HepG2 (cell line): ENCODE data around the gene NDRG3. TPM values are rescaled to one million over a fixed set of nuclear protein-coding genes. Genes with fewer than 3 reads are reported as not detected.

Experiments
- DPF2 ChIP-seq: sonication (generic); formaldehyde crosslinking; IDR thresholded peaks from 2 replicates; pipeline ENCODE4 v1.4.0; 2020; ENCODE audit warnings: mild to moderate bottlenecking, low read depth, missing genetic modification reagents, borderline replicate concordance
- EP300 ChIP-seq, 3 experiments: sonication (generic) in 1 of 3; formaldehyde crosslinking in 1 of 3; IDR thresholded peaks; 2 replicates each; pipeline versions ENCODE4 v1.5.1 to v1.6.1; 2011 to 2020; ENCODE audit warnings: low read depth in 2 of 3, low read length in 2 of 3, borderline replicate concordance in 1 of 3, improper control_type of control experiment in 1 of 3, mild to moderate bottlenecking in 1 of 3, missing genetic modification reagents in 1 of 3, moderate library complexity in 1 of 3
- FOSL1 ChIP-seq: sonication (generic); formaldehyde crosslinking; IDR thresholded peaks from 2 replicates; pipeline ENCODE4 v1.9.0; 2021; ENCODE audit warnings: missing genetic modification reagents, borderline replicate concordance
- GATAD1 ChIP-seq: IDR thresholded peaks from 2 replicates; pipeline ENCODE4 v1.6.1; 2016; ENCODE audit warnings: missing genetic modification reagents, missing compliant biosample characterization
- HOXA7 ChIP-seq: sonication (generic); formaldehyde crosslinking; IDR thresholded peaks from 2 replicates; pipeline ENCODE4 v1.8.1; 2022; ENCODE audit warnings: mild to moderate bottlenecking, missing genetic modification reagents, moderate library complexity
- KDM2A ChIP-seq: sonication (generic); formaldehyde crosslinking; IDR thresholded peaks from 2 replicates; pipeline ENCODE4 v1.4.0; 2020; ENCODE audit warnings: low read depth, missing genetic modification reagents, borderline replicate concordance
- NCOA5 ChIP-seq: sonication (generic); formaldehyde crosslinking; IDR thresholded peaks from 2 replicates; pipeline ENCODE4 v1.4.0; 2020; ENCODE audit warnings: missing genetic modification reagents
- NR2C2 ChIP-seq: sonication (generic); formaldehyde crosslinking; IDR thresholded peaks from 2 replicates; pipeline ENCODE4 v1.4.0; 2020; ENCODE audit warnings: missing genetic modification reagents, mild to moderate bottlenecking, moderate library complexity, borderline replicate concordance
- ONECUT2 ChIP-seq: sonication (generic); formaldehyde crosslinking; IDR thresholded peaks from 2 replicates; pipeline ENCODE4 v1.4.0; 2020; ENCODE audit warnings: missing genetic modification reagents
- PCBP2 ChIP-seq: fragments of 200-400 bp; formaldehyde crosslinking; optimal IDR thresholded peaks from 2 replicates; pipeline ENCODE3; 2018; ENCODE audit warnings: low read length, low read depth; ENCODE audit not compliant: poor library complexity, severe bottlenecking
- RFX5 ChIP-seq: IDR thresholded peaks from 2 replicates; pipeline ENCODE4 v1.6.1; 2011; ENCODE audit warnings: low read depth, low read length, improper control_type of control experiment
- RORA ChIP-seq: sonication (generic); formaldehyde crosslinking; IDR thresholded peaks from 2 replicates; pipeline ENCODE4 v1.5.0; 2020; ENCODE audit warnings: mild to moderate bottlenecking, missing genetic modification reagents, moderate library complexity
- SALL2 ChIP-seq: sonication (generic); formaldehyde crosslinking; IDR thresholded peaks from 2 replicates; pipeline ENCODE4 v1.8.1; 2023; ENCODE audit warnings: mild to moderate bottlenecking, missing genetic modification reagents, inconsistent platforms
- SMARCE1 ChIP-seq: fragments of 450-650 bp; IDR thresholded peaks from 2 replicates; pipeline ENCODE4 v1.6.1; 2017; ENCODE audit warnings: borderline replicate concordance
- U2AF2 ChIP-seq: fragments of 200-400 bp; formaldehyde crosslinking; IDR thresholded peaks from 2 replicates; pipeline ENCODE4 v1.6.1; 2017; ENCODE audit warnings: low read depth, mild to moderate bottlenecking, low read length
- ZFP41 ChIP-seq: sonication (generic); formaldehyde crosslinking; IDR thresholded peaks from 2 replicates; pipeline ENCODE4 v1.4.0; 2020; ENCODE audit warnings: mild to moderate bottlenecking, missing genetic modification reagents, borderline replicate concordance
- ZKSCAN8 ChIP-seq: IDR thresholded peaks from 2 replicates; pipeline ENCODE4 v1.6.1; 2016; ENCODE audit warnings: borderline replicate concordance, missing genetic modification reagents, missing compliant biosample characterization
- ZNF234 ChIP-seq: sonication (generic); formaldehyde crosslinking; conservative IDR thresholded peaks from 2 replicates; pipeline ENCODE4 v1.5.1; 2020; ENCODE audit warnings: mild to moderate bottlenecking, missing genetic modification reagents
- ZNF354B ChIP-seq: sonication (generic); formaldehyde crosslinking; IDR thresholded peaks from 2 replicates; pipeline ENCODE4 v1.8.0; 2022; ENCODE audit warnings: mild to moderate bottlenecking, missing genetic modification reagents
- ZNF703 ChIP-seq: sonication (generic); formaldehyde crosslinking; IDR thresholded peaks from 2 replicates; pipeline ENCODE4 v1.5.1; 2020; ENCODE audit warnings: missing genetic modification reagents, mild to moderate bottlenecking, moderate library complexity, borderline replicate concordance
- ZNF782 ChIP-seq: sonication (generic); formaldehyde crosslinking; IDR thresholded peaks from 2 replicates; pipeline ENCODE4 v1.4.0; 2020; ENCODE audit warnings: missing genetic modification reagents, mild to moderate bottlenecking, borderline replicate concordance
- polyA plus RNA-seq, 8 experiments: library from polyadenylated mRNA; depleted of rRNA in 3 of 8; stranded (reverse) in 7 of 8; unstranded in 1 of 8; fragments of >200 nt; fragmentation: Illumina TruSeq in 4 of 8; extraction: Trizol in 4 of 8; gene quantifications; 2 replicates each; pipeline versions ENCODE4 v1.2.1 to v1.2.3, GENCODE V29; 2011 to 2016; ENCODE audit warnings: low read depth in 4 of 8, missing spikeins in 1 of 8, mixed read lengths in 1 of 8; ENCODE audit not compliant: insufficient read depth in 1 of 8
- total RNA-seq, 5 experiments: library from RNA; depleted of rRNA; stranded (reverse); fragments of >200 nt; fragmentation: Illumina TruSeq; extraction: Trizol; gene quantifications; 2 replicates each; pipeline ENCODE4 v1.2.3, GENCODE V29; 2016; ENCODE audit warnings: low read depth in 1 of 5
- TF ChIP-seq, protein P1 (sequence below): sonication (generic); formaldehyde crosslinking; IDR thresholded peaks from 2 replicates; pipeline ENCODE4 v1.4.0; 2020; ENCODE audit warnings: mild to moderate bottlenecking, low read depth, missing genetic modification reagents
- TF ChIP-seq, protein P2 (sequence below): sonication (generic); formaldehyde crosslinking; IDR thresholded peaks from 2 replicates; pipeline ENCODE4 v1.4.0; 2020; ENCODE audit warnings: mild to moderate bottlenecking, missing genetic modification reagents, borderline replicate concordance
- TF ChIP-seq, protein P3 (sequence below): sonication (generic); formaldehyde crosslinking; IDR thresholded peaks from 2 replicates; pipeline ENCODE4 v1.4.0; 2020; ENCODE audit warnings: missing genetic modification reagents, low read depth, mild to moderate bottlenecking, borderline replicate concordance

Gene NDRG3
- total and polyA plus RNA-seq, 2 of the 13 experiments (the other 11 are each of a cell fraction or from before 2014, with no cell fraction given), result 36.0 to 40.5 TPM

- TF ChIP-seq EP300 (IDR thresholded peaks at IDR 0.05; ENCODE audit: low read depth in 2 of 2, low read length in 2 of 2), result no peak
- 0 out of 2 replicates have a peak, but pooled peaks have one; percentile 27 for TF ChIP-seq EP300 (CRISPR knock-in tag; IDR thresholded peaks at IDR 0.05; ENCODE audit: borderline replicate concordance)
- TF ChIP-seq DPF2 (CRISPR knock-in tag), result no peak
- no peak for TF ChIP-seq HOXA7
- TF ChIP-seq ZKSCAN8, result no peak
- TF ChIP-seq NCOA5 (CRISPR knock-in tag), result no peak
- no peak for TF ChIP-seq U2AF2
- no peak for TF ChIP-seq RORA (CRISPR knock-in tag)
- TF ChIP-seq ZNF234 (CRISPR knock-in tag), result no peak
- TF ChIP-seq KDM2A (CRISPR knock-in tag), result peak; percentile 81; the same call in 1 of the 2 replicates
- no peak for TF ChIP-seq GATAD1 (CRISPR knock-in tag)
- TF ChIP-seq, protein P1, sequence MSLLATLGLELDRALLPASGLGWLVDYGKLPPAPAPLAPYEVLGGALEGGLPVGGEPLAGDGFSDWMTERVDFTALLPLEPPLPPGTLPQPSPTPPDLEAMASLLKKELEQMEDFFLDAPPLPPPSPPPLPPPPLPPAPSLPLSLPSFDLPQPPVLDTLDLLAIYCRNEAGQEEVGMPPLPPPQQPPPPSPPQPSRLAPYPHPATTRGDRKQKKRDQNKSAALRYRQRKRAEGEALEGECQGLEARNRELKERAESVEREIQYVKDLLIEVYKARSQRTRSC (CRISPR knock-in tag), result no peak
- no peak for TF ChIP-seq ZNF703 (CRISPR knock-in tag)
- no peak for TF ChIP-seq SALL2
- TF ChIP-seq SMARCE1, result no peak
- no peak for TF ChIP-seq ZFP41 (CRISPR knock-in tag)
- no peak for TF ChIP-seq FOSL1 (CRISPR knock-in tag)
- no peak for TF ChIP-seq PCBP2
- no peak for TF ChIP-seq ZNF354B (CRISPR knock-in tag)
- TF ChIP-seq, protein P2, sequence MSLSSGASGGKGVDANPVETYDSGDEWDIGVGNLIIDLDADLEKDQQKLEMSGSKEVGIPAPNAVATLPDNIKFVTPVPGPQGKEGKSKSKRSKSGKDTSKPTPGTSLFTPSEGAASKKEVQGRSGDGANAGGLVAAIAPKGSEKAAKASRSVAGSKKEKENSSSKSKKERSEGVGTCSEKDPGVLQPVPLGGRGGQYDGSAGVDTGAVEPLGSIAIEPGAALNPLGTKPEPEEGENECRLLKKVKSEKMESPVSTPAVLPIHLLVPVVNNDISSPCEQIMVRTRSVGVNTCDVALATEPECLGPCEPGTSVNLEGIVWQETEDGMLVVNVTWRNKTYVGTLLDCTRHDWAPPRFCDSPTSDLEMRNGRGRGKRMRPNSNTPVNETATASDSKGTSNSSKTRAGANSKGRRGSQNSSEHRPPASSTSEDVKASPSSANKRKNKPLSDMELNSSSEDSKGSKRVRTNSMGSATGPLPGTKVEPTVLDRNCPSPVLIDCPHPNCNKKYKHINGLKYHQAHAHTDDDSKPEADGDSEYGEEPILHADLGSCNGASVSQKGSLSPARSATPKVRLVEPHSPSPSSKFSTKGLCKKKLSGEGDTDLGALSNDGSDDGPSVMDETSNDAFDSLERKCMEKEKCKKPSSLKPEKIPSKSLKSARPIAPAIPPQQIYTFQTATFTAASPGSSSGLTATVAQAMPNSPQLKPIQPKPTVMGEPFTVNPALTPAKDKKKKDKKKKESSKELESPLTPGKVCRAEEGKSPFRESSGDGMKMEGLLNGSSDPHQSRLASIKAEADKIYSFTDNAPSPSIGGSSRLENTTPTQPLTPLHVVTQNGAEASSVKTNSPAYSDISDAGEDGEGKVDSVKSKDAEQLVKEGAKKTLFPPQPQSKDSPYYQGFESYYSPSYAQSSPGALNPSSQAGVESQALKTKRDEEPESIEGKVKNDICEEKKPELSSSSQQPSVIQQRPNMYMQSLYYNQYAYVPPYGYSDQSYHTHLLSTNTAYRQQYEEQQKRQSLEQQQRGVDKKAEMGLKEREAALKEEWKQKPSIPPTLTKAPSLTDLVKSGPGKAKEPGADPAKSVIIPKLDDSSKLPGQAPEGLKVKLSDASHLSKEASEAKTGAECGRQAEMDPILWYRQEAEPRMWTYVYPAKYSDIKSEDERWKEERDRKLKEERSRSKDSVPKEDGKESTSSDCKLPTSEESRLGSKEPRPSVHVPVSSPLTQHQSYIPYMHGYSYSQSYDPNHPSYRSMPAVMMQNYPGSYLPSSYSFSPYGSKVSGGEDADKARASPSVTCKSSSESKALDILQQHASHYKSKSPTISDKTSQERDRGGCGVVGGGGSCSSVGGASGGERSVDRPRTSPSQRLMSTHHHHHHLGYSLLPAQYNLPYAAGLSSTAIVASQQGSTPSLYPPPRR (CRISPR knock-in tag), result no peak
- no peak for TF ChIP-seq RFX5
- TF ChIP-seq ZNF782 (CRISPR knock-in tag), result no peak
- TF ChIP-seq, protein P3, sequence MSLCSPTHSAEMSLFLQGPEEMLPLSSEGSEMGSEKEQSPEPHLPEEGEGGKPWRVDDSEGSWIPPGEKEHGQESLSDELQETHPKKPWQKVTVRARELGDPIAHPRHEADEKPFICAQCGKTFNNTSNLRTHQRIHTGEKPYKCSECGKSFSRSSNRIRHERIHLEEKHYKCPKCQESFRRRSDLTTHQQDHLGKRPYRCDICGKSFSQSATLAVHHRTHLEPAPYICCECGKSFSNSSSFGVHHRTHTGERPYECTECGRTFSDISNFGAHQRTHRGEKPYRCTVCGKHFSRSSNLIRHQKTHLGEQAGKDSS (CRISPR knock-in tag), result no peak
- no peak for TF ChIP-seq NR2C2 (CRISPR knock-in tag)
- TF ChIP-seq ONECUT2 (CRISPR knock-in tag), result no peak
Measured at GRCh38 chr20:36676701-36677421, 69.0 kb downstream of the NDRG3 start (continued).
